ENCODE results near the gene KANSL1. TPM values are rescaled to one million over a fixed set of nuclear protein-coding genes. Genes with fewer than 3 reads are reported as not detected.

Gene KANSL1
- total RNA-seq, 8 experiments from 2014 or later: 36.9 to 96.5 (median 81.9) TPM

GRCh38 chr17:46171939-46172338 lies 21.3 kb downstream of the KANSL1 start:
- no peak overlapping the region for H3K4me3 ChIP-seq
- no peak for ATAC-seq (replicated peaks in 6 of 8)
- H3K4me1 ChIP-seq (replicated peaks in 1 of 2): peaks cover 0 to 17% of the 10 kb centered on the region in 2 donors
- 80 to 97% (median 95%) methylated on average over 4 to 14 of the region's 14 CpGs; no CpG with 5 or more reads in 1 of the 10 experiments for WGBS, 10 experiments
- H3K27ac ChIP-seq: no peak overlapping the region
- in situ Hi-C loops (cut with MboI; ENCODE audit: low pct_unique_long_range_greater_than_20kb in 2 of 9, low sequenced_read_pairs in 9 of 9, unreplicated experiment in 9 of 9): loop anchor here in 2 of 9 experiments (10.0 to 25.0 kb wide), 2 partner anchors 57 to 115 kb away; partner anchors contain the start of gene LRRC37A (in 1 of the 2)

- Histone ChIP-seq H3K4me1 (replicated peaks in 1 of 2) (peaks cover 0 to 20% of the 10 kb centered on the region in 2 donors), H3K4me3 (no peak overlapping the region)
Observed at GRCh38 chr17:46170639-46171429, 22.4 kb downstream of the KANSL1 start.

GRCh38 chr17:46169913-46170638 lies 23.2 kb downstream of the KANSL1 start:
- no peak for ATAC-seq (replicated peaks in 6 of 8)
- Histone ChIP-seq H3K27ac (no peak overlapping the region), H3K4me3 (no peak overlapping the region), H3K4me1 (replicated peaks in 1 of 2) (peaks cover 0 to 20% of the 10 kb centered on the region in 2 donors)
- in situ Hi-C loops (cut with MboI; ENCODE audit: low pct_unique_long_range_greater_than_20kb in 2 of 9, low sequenced_read_pairs in 9 of 9, unreplicated experiment in 9 of 9): loop anchor here in 2 of 9 experiments (10.0 to 25.0 kb wide), 2 partner anchors 55 to 117 kb away; partner anchors contain the start of gene LRRC37A (in 1 of the 2)
- WGBS, 10 experiments: 79 to 100% (median 87%) methylated on average over 3 to 9 of the region's 9 CpGs

More at GRCh38 chr17:46170639-46171429, 22.4 kb downstream of the KANSL1 start:
- 83 to 100% (median 95%) methylated on average over 3 to 11 of the region's 11 CpGs; no CpG with 5 or more reads in 1 of the 10 experiments for WGBS, 10 experiments
- ATAC-seq (replicated peaks in 6 of 8): no peak
- in situ Hi-C loops (cut with MboI; ENCODE audit: low pct_unique_long_range_greater_than_20kb in 2 of 9, low sequenced_read_pairs in 9 of 9, unreplicated experiment in 9 of 9): loop anchor here in 2 of 9 experiments (10.0 to 25.0 kb wide), 2 partner anchors 56 to 116 kb away; partner anchors contain the start of gene LRRC37A (in 1 of the 2)
- no peak overlapping the region for H3K27ac ChIP-seq

- ATAC-seq (replicated peaks in 6 of 8): peak in 2 of 8 experiments; percentile 24 to 70
- no peak overlapping the region for H3K27ac ChIP-seq
- no peak overlapping the region for H3K4me3 ChIP-seq
- H3K4me1 ChIP-seq (replicated peaks in 1 of 2): peaks cover 0 to 20% of the 10 kb centered on the region in 2 donors
- 6 to 95% (median 92%) methylated on average over 1 to 14 of the region's 14 CpGs for WGBS, 10 experiments
- in situ Hi-C loops (cut with MboI; ENCODE audit: low pct_unique_long_range_greater_than_20kb in 2 of 9, low sequenced_read_pairs in 9 of 9, unreplicated experiment in 9 of 9): loop anchor here in 1 of 9 experiments (25.0 kb wide), 1 partner anchor 119 kb away; the partner anchor contains the start of gene LRRC37A
Observed at GRCh38 chr17:46167826-46168569, 25.2 kb downstream of the KANSL1 start.

- in situ Hi-C loops (cut with MboI; ENCODE audit: low pct_unique_long_range_greater_than_20kb in 2 of 9, low sequenced_read_pairs in 9 of 9, unreplicated experiment in 9 of 9): loop anchor here in 1 of 9 experiments (25.0 kb wide), 1 partner anchor 120 kb away; the partner anchor contains the start of gene LRRC37A
- peaks cover 0 to 25% of the 10 kb centered on the region in 2 donors for H3K4me1 ChIP-seq (replicated peaks in 1 of 2)
- no peak overlapping the region for H3K27ac ChIP-seq
- H3K4me3 ChIP-seq: no peak overlapping the region
- 30 to 100% (median 85%) methylated on average over 1 to 2 of the region's 2 CpGs for WGBS, 10 experiments
- no peak for ATAC-seq (replicated peaks in 6 of 8)
Observed at GRCh38 chr17:46167267-46167666, 26.0 kb downstream of the KANSL1 start.

GRCh38 chr17:46166692-46167249 lies 26.5 kb downstream of the KANSL1 start:
- Histone ChIP-seq H3K27ac (no peak overlapping the region), H3K4me1 (replicated peaks in 1 of 2) (peaks cover 0 to 28% of the 10 kb centered on the region in 2 donors), H3K4me3 (no peak overlapping the region)
- ATAC-seq (replicated peaks in 6 of 8): no peak
- 25 to 85% (median 59%) methylated on average over 2 of the region's 2 CpGs for WGBS, 10 experiments
- in situ Hi-C loops (cut with MboI; ENCODE audit: low pct_unique_long_range_greater_than_20kb in 2 of 9, low sequenced_read_pairs in 9 of 9, unreplicated experiment in 9 of 9): loop anchor here in 1 of 9 experiments (25.0 kb wide), 1 partner anchor 121 kb away; the partner anchor contains the start of gene LRRC37A

GRCh38 chr17:46163929-46164594 lies 29.2 kb downstream of the KANSL1 start:
- ATAC-seq (replicated peaks in 6 of 8): no peak
- in situ Hi-C loops (cut with MboI; ENCODE audit: low pct_unique_long_range_greater_than_20kb in 2 of 9, low sequenced_read_pairs in 9 of 9, unreplicated experiment in 9 of 9): loop anchor here in 1 of 9 experiments (25.0 kb wide), 1 partner anchor 123 kb away; the partner anchor contains the start of gene LRRC37A
- WGBS, 10 experiments: 64 to 97% (median 91%) methylated on average over 2 to 4 of the region's 4 CpGs
- Histone ChIP-seq H3K4me3 (no peak overlapping the region), H3K4me1 (replicated peaks in 1 of 2) (peaks cover 0 to 25% of the 10 kb centered on the region in 2 donors), H3K27ac (no peak overlapping the region)

- Histone ChIP-seq H3K4me3 (no peak overlapping the region), H3K4me1 (replicated peaks in 1 of 2) (peaks cover 6 to 30% of the 10 kb centered on the region in 2 donors), H3K27ac (no peak overlapping the region)
- WGBS, 10 experiments: 90 to 100% (median 100%) methylated on average over 1 of the region's 1 CpG; no CpG with 5 or more reads in 4 of the 10 experiments
- in situ Hi-C loops (cut with MboI; ENCODE audit: low pct_unique_long_range_greater_than_20kb in 2 of 9, low sequenced_read_pairs in 9 of 9, unreplicated experiment in 9 of 9): loop anchor here in 1 of 9 experiments (25.0 kb wide), 1 partner anchor 124 kb away; the partner anchor contains the start of gene LRRC37A
- no peak for ATAC-seq (replicated peaks in 6 of 8)
Observed at GRCh38 chr17:46163316-46163715, 29.9 kb downstream of the KANSL1 start.

- H3K4me3 ChIP-seq: no peak overlapping the region
- ATAC-seq (replicated peaks in 6 of 8): no peak
- WGBS, 10 experiments: 0% methylated on average over 1 of the region's 1 CpG; no CpG with 5 or more reads in 1 of the 10 experiments
- no peak overlapping the region for H3K27ac ChIP-seq
- H3K4me1 ChIP-seq (replicated peaks in 1 of 2): peaks cover 9 to 30% of the 10 kb centered on the region in 2 donors
- in situ Hi-C loops (cut with MboI; ENCODE audit: low pct_unique_long_range_greater_than_20kb in 2 of 9, low sequenced_read_pairs in 9 of 9, unreplicated experiment in 9 of 9): loop anchor here in 1 of 9 experiments (25.0 kb wide), 1 partner anchor 124 kb away; the partner anchor contains the start of gene LRRC37A
Observed at GRCh38 chr17:46162866-46163265, 30.4 kb downstream of the KANSL1 start.

GRCh38 chr17:46160169-46160568 lies 33.1 kb downstream of the KANSL1 start:
- H3K4me1 ChIP-seq (replicated peaks in 1 of 2): peaks cover 18 to 28% of the 10 kb centered on the region in 2 donors
- no peak for ATAC-seq (replicated peaks in 6 of 8)
- 80 to 100% (median 90%) methylated on average over 1 to 8 of the region's 8 CpGs; no CpG with 5 or more reads in 1 of the 10 experiments for WGBS, 10 experiments
- H3K27ac ChIP-seq: no peak overlapping the region
- no peak overlapping the region for H3K4me3 ChIP-seq
- in situ Hi-C loops (cut with MboI; ENCODE audit: low pct_unique_long_range_greater_than_20kb in 2 of 9, low sequenced_read_pairs in 9 of 9, unreplicated experiment in 9 of 9): loop anchor here in 1 of 9 experiments (25.0 kb wide), 1 partner anchor 127 kb away; the partner anchor contains the start of gene LRRC37A

GRCh38 chr17:46159686-46160085 lies 33.5 kb downstream of the KANSL1 start:
- 43 to 100% (median 88%) methylated on average over 1 to 2 of the region's 2 CpGs for WGBS, 10 experiments
- no peak for ATAC-seq (replicated peaks in 6 of 8)
- Histone ChIP-seq H3K4me1 (replicated peaks in 1 of 2) (peaks cover 19 to 28% of the 10 kb centered on the region in 2 donors), H3K27ac (no peak overlapping the region), H3K4me3 (no peak overlapping the region)
- in situ Hi-C loops (cut with MboI; ENCODE audit: low pct_unique_long_range_greater_than_20kb in 2 of 9, low sequenced_read_pairs in 9 of 9, unreplicated experiment in 9 of 9): loop anchor here in 1 of 9 experiments (25.0 kb wide), 1 partner anchor 128 kb away; the partner anchor contains the start of gene LRRC37A

Data from motor neuron (in vitro differentiated cells).